Endodermal cell (in vitro differentiated cells): ENCODE results near the gene VWA5B2. TPM values are rescaled to one million over a fixed set of nuclear protein-coding genes. Genes with fewer than 3 reads are reported as not detected.

Source experiments
- DNase-seq: peaks from one replicate; pipeline ENCODE4 v3.0.0-alpha.2; 2017
- H3K27ac ChIP-seq: 2 replicates; pipeline ENCODE4 v1.5.1; 2013; ENCODE audit warnings: mild to moderate bottlenecking, low read depth, low read length, moderate library complexity
- H3K27me3 ChIP-seq: 2 replicates; pipeline ENCODE4 v1.6.1; 2013; ENCODE audit warnings: mild to moderate bottlenecking, low read length, moderate library complexity; ENCODE audit not compliant: insufficient read depth, control insufficient read depth, poor library complexity, severe bottlenecking
- H3K36me3 ChIP-seq: 2 replicates; pipeline ENCODE4 v1.7.0; 2013; ENCODE audit warnings: mild to moderate bottlenecking, low read length, moderate library complexity; ENCODE audit not compliant: control insufficient read depth, insufficient read depth
- H3K4me1 ChIP-seq: one replicate; pipeline ENCODE4 v1.7.0; 2013; ENCODE audit warnings: low read length; ENCODE audit not compliant: control insufficient read depth, insufficient read depth
- H3K4me3 ChIP-seq: 2 replicates; pipeline ENCODE4 v1.5.1; 2013; ENCODE audit warnings: mild to moderate bottlenecking, low read length, moderate library complexity
- H3K9ac ChIP-seq: 2 replicates; pipeline ENCODE4 v1.6.1; 2013; ENCODE audit warnings: mild to moderate bottlenecking, low read length, moderate library complexity; ENCODE audit not compliant: poor library complexity, severe bottlenecking; ENCODE audit errors: extremely low read depth
- H3K9me3 ChIP-seq: 2 replicates; pipeline ENCODE4 v1.6.1; 2013; ENCODE audit warnings: mild to moderate bottlenecking, low read length, moderate library complexity; ENCODE audit not compliant: control insufficient read depth
- H3K27ac Mint-ChIP-seq: 2 replicates; pipeline ENCODE4 v1.8.0; 2020; ENCODE audit warnings: mixed read lengths
- H3K27me3 Mint-ChIP-seq: 2 replicates; pipeline ENCODE4 v1.8.0; 2021; ENCODE audit warnings: mild to moderate bottlenecking, mixed read lengths; ENCODE audit not compliant: insufficient read depth
- H3K36me3 Mint-ChIP-seq: 2 replicates; pipeline ENCODE4 v1.8.0; 2020; ENCODE audit warnings: low read depth, mixed read lengths
- H3K4me1 Mint-ChIP-seq: 2 replicates; pipeline ENCODE4 v1.8.0; 2020; ENCODE audit warnings: mixed read lengths
- H3K4me3 Mint-ChIP-seq: 2 replicates; pipeline ENCODE4 v1.8.0; 2020; ENCODE audit warnings: mild to moderate bottlenecking, moderate library complexity, mixed read lengths
- H3K9me3 Mint-ChIP-seq: 2 replicates; pipeline ENCODE4 v1.8.0; 2020; ENCODE audit warnings: mild to moderate bottlenecking, mixed read lengths
- WGBS, 2 experiments: methylation state at CpG; one replicate each; pipeline versions ENCODE4 v1.1.5 to v1.1.7; 2013; ENCODE audit warnings: missing lambda C conversion rate in 2 of 2, mixed read lengths in 1 of 2; ENCODE audit not compliant: insufficient coverage in 1 of 2, insufficient read length in 1 of 2; 5-methylcytosine and 5-hydroxymethylcytosine counted together
- total RNA-seq, 2 donors: library from RNA; stranded (reverse); fragmentation: NEBNext Ultra II Directional in 1 of 2; extraction: Animal tissue kit (Norgen Biotek cat#: 25700) in 1 of 2; gene quantifications; 2 replicates in 1 of 2; 3 replicates in 1 of 2; pipeline ENCODE4 v1.2.1, GENCODE V29; 2021
- TF ChIP-seq, protein P1 (sequence below): fragments of 200-600 bp; sonication (generic); conservative IDR thresholded peaks from 2 replicates; pipeline ENCODE4 v1.5.0; 2021; ENCODE audit warnings: antibody characterized with exemption, mild to moderate bottlenecking

Gene VWA5B2
- total RNA-seq, 2 donors from 2014 or later: 0.62 to 0.97 TPM

DNA sequence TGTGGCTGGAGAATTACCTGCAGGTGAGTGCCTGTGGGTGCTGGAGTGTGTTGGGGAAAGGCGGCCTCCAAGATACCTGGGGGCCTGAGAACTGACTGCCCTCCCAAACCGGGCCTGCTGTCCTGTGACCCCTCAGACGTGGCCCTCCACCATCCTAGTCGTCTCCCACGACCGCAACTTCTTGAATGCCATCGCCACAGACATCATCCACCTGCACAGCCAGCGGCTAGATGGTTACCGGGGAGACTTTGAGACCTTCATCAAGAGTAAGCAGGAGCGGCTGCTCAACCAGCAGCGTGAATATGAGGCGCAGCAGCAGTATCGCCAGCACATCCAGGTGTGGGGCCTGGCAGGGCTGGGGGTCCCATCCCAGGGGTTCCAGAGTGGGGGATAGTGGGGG is 40.0 kb upstream of the VWA5B2 start:
- Mint-ChIP-seq H3K9me3 (no peaks in the 10 kb centered on the region), H3K4me1 (peaks cover 19% of the 10 kb centered on the region), H3K36me3 (peaks cover 61% of the 10 kb centered on the region), H3K27ac (no peak overlapping the region), H3K27me3 (no peaks in the 10 kb centered on the region), H3K4me3 (no peak overlapping the region)
- Histone ChIP-seq H3K27me3 (no peaks in the 10 kb centered on the region), H3K36me3 (peaks cover 77% of the 10 kb centered on the region), H3K4me3 (no peak overlapping the region), H3K9ac (no peak overlapping the region), H3K9me3 (no peaks in the 10 kb centered on the region), H3K4me1 (no peaks in the 10 kb centered on the region), H3K27ac (no peak overlapping the region)
- TF ChIP-seq, protein P1, sequence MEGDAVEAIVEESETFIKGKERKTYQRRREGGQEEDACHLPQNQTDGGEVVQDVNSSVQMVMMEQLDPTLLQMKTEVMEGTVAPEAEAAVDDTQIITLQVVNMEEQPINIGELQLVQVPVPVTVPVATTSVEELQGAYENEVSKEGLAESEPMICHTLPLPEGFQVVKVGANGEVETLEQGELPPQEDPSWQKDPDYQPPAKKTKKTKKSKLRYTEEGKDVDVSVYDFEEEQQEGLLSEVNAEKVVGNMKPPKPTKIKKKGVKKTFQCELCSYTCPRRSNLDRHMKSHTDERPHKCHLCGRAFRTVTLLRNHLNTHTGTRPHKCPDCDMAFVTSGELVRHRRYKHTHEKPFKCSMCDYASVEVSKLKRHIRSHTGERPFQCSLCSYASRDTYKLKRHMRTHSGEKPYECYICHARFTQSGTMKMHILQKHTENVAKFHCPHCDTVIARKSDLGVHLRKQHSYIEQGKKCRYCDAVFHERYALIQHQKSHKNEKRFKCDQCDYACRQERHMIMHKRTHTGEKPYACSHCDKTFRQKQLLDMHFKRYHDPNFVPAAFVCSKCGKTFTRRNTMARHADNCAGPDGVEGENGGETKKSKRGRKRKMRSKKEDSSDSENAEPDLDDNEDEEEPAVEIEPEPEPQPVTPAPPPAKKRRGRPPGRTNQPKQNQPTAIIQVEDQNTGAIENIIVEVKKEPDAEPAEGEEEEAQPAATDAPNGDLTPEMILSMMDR: no peak
- no peak for DNase-seq
- WGBS, 2 experiments: 92 to 99% methylated on average over 10 to 13 of the region's 13 CpGs

DNA sequence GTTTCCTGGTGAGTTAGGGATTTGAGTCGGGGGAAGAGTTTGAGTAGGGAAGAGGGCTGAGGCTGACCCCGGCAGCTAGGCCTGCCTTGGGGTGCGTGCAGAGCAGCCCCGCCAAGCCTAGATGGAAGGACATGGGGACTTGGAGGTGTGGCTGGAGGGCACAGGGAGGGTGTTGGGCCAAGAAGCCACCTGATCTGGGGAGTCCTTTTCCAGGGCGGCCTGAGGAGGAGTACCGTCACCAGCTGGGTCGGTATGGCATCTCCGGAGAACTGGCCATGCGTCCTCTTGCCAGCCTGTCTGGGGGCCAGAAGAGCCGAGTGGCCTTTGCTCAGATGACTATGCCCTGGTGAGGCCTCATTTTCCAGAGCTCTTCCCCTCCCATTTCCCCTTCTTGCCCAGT is 36.5 kb upstream of the VWA5B2 start:
- Histone ChIP-seq H3K4me1 (no peaks in the 10 kb centered on the region), H3K4me3 (no peak overlapping the region), H3K9ac (no peak overlapping the region), H3K27ac (no peak overlapping the region), H3K9me3 (no peaks in the 10 kb centered on the region), H3K36me3 (peaks cover 68% of the 10 kb centered on the region), H3K27me3 (no peaks in the 10 kb centered on the region)
- peak; percentile 18 for DNase-seq
- H3K27ac Mint-ChIP-seq: no peak overlapping the region
- H3K4me1 Mint-ChIP-seq: no peaks in the 10 kb centered on the region
- H3K36me3 Mint-ChIP-seq: peaks cover 64% of the 10 kb centered on the region
- H3K4me3 Mint-ChIP-seq: no peak overlapping the region
- no peaks in the 10 kb centered on the region for H3K27me3 Mint-ChIP-seq
- whole genome bisulfite sequencing, 2 experiments: 96 to 100% methylated on average over 5 to 10 of the region's 10 CpGs
- H3K9me3 Mint-ChIP-seq: no peaks in the 10 kb centered on the region
- TF ChIP-seq, protein P1: no peak

DNA sequence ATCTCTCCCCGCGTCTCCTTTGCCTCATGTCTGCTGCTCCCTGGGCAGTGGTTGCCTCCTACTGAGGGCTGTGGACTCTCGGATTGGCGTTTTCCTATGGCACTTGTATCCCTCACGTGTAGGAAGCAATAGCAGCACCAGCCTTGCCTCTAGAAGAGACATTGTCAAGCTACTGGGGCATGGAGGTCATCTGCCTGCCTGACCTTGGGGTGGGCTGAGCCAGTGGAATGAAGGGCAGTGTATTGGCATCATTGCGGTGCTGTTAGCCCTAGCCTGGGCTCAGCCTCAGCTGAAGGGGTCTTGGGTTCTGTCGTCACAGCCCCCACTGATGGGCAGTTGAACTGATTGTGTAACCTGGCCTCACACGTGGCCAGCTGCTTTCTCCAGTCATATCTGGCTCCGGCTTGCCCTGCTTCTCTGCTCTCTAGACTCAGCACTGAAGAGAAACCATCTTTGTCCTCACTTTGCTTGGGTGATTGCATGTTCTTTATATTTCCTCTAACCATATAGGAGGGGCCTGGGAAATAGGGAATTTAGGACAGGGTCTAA is 35.3 kb upstream of the VWA5B2 start:
- Histone ChIP-seq H3K4me3 (no peak overlapping the region), H3K9ac (no peak overlapping the region), H3K9me3 (no peaks in the 10 kb centered on the region), H3K36me3 (peaks cover 58% of the 10 kb centered on the region), H3K4me1 (no peaks in the 10 kb centered on the region), H3K27ac (no peak overlapping the region), H3K27me3 (no peaks in the 10 kb centered on the region)
- 90 to 93% methylated on average over 9 of the region's 9 CpGs for WGBS, 2 experiments
- no peaks in the 10 kb centered on the region for H3K9me3 Mint-ChIP-seq
- H3K36me3 Mint-ChIP-seq: peaks cover 53% of the 10 kb centered on the region
- H3K4me3 Mint-ChIP-seq: no peak overlapping the region
- TF ChIP-seq, protein P1: no peak
- peak; percentile 28 for DNase-seq
- no peak overlapping the region for H3K27ac Mint-ChIP-seq
- H3K4me1 Mint-ChIP-seq: no peaks in the 10 kb centered on the region
- no peaks in the 10 kb centered on the region for H3K27me3 Mint-ChIP-seq
